ENCODE results near the gene VPS9D1.

- no peak for TF ChIP-seq EZH2 (IDR thresholded peaks at IDR 0.05; ENCODE audit: low read length, missing control alignments)
- TF ChIP-seq CTCF (conservative IDR thresholded peaks at IDR 0.05 in 1 of 2, IDR thresholded peaks at IDR 0.05 in 1 of 2; ENCODE audit: low read depth in 1 of 2, low read length in 2 of 2): no peak
These were observed 2.9 kb upstream of the VPS9D1 start for GRCh38 chr16:89723279-89724250.
